Thoracic aorta (tissue), 2 donors: Measurements from ENCODE around the gene SRRM4. TPM values are rescaled to one million over a fixed set of nuclear protein-coding genes. Genes with fewer than 3 reads are reported as not detected.

Source experiments
- ATAC-seq: fragments of 150-250 bp; one replicate; pipeline ENCODE4 v1.8.0; 2017; ENCODE audit warnings: low read depth; ENCODE audit not compliant: insufficient number of reproducible peaks, low FRiP score
- DNase-seq: peaks from one replicate; pipeline ENCODE4 v3.0.0-alpha.2; 2020; ENCODE audit warnings: low spot score
- H3K27ac ChIP-seq, 2 donors: fragments of 200-600 bp; sonication (generic); 1 replicate in 1 of 2; 2 replicates in 1 of 2; pipeline ENCODE4 v1.5.1; 2016; ENCODE audit warnings: mild to moderate bottlenecking in 2 of 2, moderate library complexity in 2 of 2
- H3K27me3 ChIP-seq: fragments of 200-600 bp; sonication (generic); replicated peaks from 2 replicates; pipeline ENCODE4 v1.6.0; 2016; ENCODE audit warnings: mild to moderate bottlenecking; ENCODE audit not compliant: insufficient read depth
- H3K36me3 ChIP-seq: fragments of 200-600 bp; sonication (generic); one replicate; pipeline ENCODE4 v1.5.1; 2016
- H3K4me1 ChIP-seq, 2 donors: fragments of 200-600 bp; sonication (generic); 1 replicate in 1 of 2; 2 replicates in 1 of 2; pipeline versions ENCODE4 v1.5.1 to v1.6.0; 2016; ENCODE audit warnings: low read depth in 2 of 2, mild to moderate bottlenecking in 1 of 2; ENCODE audit not compliant: control insufficient read depth in 1 of 2
- H3K4me3 ChIP-seq: fragments of 200-600 bp; sonication (generic); 2 replicates; pipeline ENCODE4 v1.5.1; 2016; ENCODE audit warnings: mild to moderate bottlenecking
- H3K9me3 ChIP-seq: fragments of 200-600 bp; sonication (generic); 2 replicates; pipeline ENCODE4 v1.5.1; 2016
- CTCF ChIP-seq: fragments of 200-600 bp; sonication (generic); IDR thresholded peaks from one replicate; pipeline ENCODE4 v1.5.1; 2019; ENCODE audit warnings: antibody characterized with exemption
- total RNA-seq, 2 donors: library from RNA; depleted of rRNA; stranded (reverse); fragments of >200 nt; gene quantifications; one replicate each; pipeline versions ENCODE4 v1.1.0 to v1.2.3, GENCODE V29; 2016

SRRM4 gene
- total RNA-seq, 2 donors from 2014 or later: 0.21 TPM; not detected in 1

- peak overlapping the region; percentile 55 to 98 for H3K27ac ChIP-seq
Measured at GRCh38 chr12:119183942-119184695, 202.8 kb downstream of the SRRM4 start.

GRCh38 chr12:119195256-119195655 lies 213.9 kb downstream of the SRRM4 start:
- no peak overlapping the region for H3K27ac ChIP-seq
- H3K36me3 ChIP-seq: peaks cover 36% of the 10 kb centered on the region
- DNase-seq (no peak), ATAC-seq (no peak)
- peaks cover 0 to 12% of the 10 kb centered on the region in 2 donors for H3K4me1 ChIP-seq
- H3K9me3 ChIP-seq: no peaks in the 10 kb centered on the region
- TF ChIP-seq CTCF: no peak
- no peaks in the 10 kb centered on the region for H3K27me3 ChIP-seq
- H3K4me3 ChIP-seq: no peak overlapping the region

More at GRCh38 chr12:119183942-119184695, 202.8 kb downstream of the SRRM4 start:
- peaks cover 21 to 69% of the 10 kb centered on the region in 2 donors for H3K4me1 ChIP-seq
- peak overlapping the region; percentile 91 for H3K4me3 ChIP-seq
- no peaks in the 10 kb centered on the region for H3K27me3 ChIP-seq
- DNase-seq (no peak), ATAC-seq (no peak)
- no peaks in the 10 kb centered on the region for H3K9me3 ChIP-seq
- no peak for TF ChIP-seq CTCF
- H3K36me3 ChIP-seq: peaks cover 18% of the 10 kb centered on the region

- Histone ChIP-seq H3K36me3 (peaks cover 18% of the 10 kb centered on the region), H3K27me3 (no peaks in the 10 kb centered on the region), H3K9me3 (no peaks in the 10 kb centered on the region), H3K4me1 (peaks cover 0 to 12% of the 10 kb centered on the region in 2 donors), H3K4me3 (no peak overlapping the region), H3K27ac (peak overlapping the region in 1 of 2 donors; percentile 56)
- no peak for ATAC-seq
- DNase-seq: no peak
- TF ChIP-seq CTCF: no peak
Measured at GRCh38 chr12:119198440-119198839, 217.1 kb downstream of the SRRM4 start.

GRCh38 chr12:119200601-119201000 lies 219.3 kb downstream of the SRRM4 start:
- Histone ChIP-seq H3K9me3 (no peaks in the 10 kb centered on the region), H3K27ac (no peak overlapping the region), H3K4me1 (peaks cover 0 to 12% of the 10 kb centered on the region in 2 donors), H3K36me3 (no peaks in the 10 kb centered on the region), H3K4me3 (no peak overlapping the region), H3K27me3 (no peaks in the 10 kb centered on the region)
- ATAC-seq (no peak), DNase-seq (no peak)
- no peak for TF ChIP-seq CTCF

GRCh38 chr12:119201789-119202543 lies 220.6 kb downstream of the SRRM4 start:
- Histone ChIP-seq H3K4me3 (no peak overlapping the region), H3K36me3 (no peaks in the 10 kb centered on the region), H3K4me1 (peaks cover 0 to 12% of the 10 kb centered on the region in 2 donors), H3K9me3 (no peaks in the 10 kb centered on the region), H3K27me3 (no peaks in the 10 kb centered on the region), H3K27ac (no peak overlapping the region)
- ATAC-seq (no peak), DNase-seq (no peak)
- no peak for TF ChIP-seq CTCF
